UCSD-AML1 (cell line): ENCODE data around the gene HMOX2.
A peak's percentile ranks its signal among the peaks of the same experiment; 100 is the strongest.

ENCODE experiments used
- DNase-seq: peaks from one replicate; lab custom pipeline; 2025; ENCODE audit not compliant: unreplicated experiment; lab: John Stamatoyannopoulos, UW

HMOX2 gene

DNA sequence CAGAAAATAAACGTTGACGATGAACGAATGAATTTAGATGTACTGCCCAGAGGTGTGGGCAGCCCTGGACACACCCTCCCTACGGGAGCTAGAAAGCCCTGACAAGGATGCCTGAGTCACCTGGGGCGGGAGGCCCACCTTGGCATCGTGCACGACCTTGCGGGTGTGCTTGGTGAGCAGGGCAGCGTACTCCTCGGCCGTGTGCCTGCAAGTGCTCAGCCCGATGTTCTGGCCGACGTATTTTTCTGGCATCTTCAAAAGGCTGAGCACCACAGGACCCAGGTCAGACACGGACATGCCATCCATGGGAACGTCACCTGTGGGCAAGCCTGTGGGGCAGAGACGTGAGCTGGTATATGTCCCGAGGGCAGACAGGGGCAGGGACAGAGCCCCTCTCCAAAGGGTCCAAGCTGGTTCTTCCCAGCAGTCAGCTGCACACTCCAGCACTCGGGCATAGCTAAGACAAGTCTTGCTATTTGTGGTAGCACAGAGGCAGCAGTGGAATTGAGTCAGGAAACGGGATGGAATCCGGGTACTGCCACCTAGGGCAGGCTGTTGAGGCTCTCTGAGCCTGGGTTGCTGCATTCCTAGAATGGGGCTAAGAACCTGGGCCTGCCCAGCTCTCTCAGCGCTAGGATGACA lies 12.6 kb upstream of the HMOX2 start:
- no peak for DNase-seq

DNA sequence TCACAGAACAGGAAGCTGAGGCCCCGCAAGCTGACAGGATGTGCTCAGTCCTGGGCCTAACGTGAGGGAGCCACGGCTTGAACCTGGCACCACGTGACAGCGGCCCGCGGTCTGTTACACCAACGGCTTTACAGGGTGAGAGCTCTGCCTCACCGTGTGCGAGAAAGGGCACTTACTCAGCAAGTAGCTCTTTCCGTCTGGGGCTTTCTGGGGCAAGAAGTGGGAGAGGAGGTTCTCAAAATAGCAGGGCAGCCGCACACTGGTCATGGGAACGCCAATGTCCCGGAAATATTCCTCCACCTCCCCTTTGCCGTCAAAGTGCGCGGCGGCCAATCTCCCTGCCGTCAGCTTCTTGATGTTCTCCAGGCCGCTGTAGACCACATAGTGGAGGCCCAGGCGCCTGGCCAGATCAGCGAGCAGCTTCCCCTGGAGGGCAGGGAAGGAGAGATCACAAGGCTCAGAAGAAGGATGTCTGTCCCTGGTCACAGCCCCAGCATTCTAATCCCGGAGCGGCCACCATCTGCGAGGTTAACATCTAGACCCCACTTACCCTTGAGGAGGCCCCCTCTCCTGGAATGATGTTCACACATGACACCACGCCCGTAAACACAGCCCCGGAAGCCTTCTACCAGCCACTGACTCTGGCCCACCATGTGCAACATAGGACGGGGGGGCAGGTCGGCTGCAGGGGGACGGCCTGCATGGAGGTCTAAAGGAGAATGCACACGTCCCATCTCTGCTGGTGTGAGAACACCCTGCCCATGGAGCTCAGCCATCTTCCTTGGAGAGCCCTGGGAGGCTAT lies 10.0 kb upstream of the HMOX2 start:
- DNase-seq: no peak

DNA sequence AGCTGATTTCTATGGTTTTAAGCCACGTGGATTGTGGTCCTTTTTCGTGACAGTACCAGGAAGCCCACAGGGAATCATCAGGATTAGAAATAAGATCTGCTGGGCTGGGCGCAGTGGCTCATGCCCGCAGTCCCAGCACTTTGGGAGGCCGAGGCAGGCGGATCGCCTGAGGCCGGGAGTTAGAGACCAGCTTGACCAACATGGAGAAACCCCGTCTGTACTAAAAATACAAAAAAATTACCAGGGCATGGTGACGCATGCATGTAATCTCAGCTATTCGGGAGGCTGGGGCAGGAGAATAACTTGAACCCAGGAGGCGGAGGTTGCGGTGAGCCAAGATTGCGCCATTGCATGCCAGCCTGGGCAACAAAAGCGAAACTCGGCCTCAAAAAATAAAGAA lies 8.3 kb upstream of the HMOX2 start:
- no peak for DNase-seq

DNA sequence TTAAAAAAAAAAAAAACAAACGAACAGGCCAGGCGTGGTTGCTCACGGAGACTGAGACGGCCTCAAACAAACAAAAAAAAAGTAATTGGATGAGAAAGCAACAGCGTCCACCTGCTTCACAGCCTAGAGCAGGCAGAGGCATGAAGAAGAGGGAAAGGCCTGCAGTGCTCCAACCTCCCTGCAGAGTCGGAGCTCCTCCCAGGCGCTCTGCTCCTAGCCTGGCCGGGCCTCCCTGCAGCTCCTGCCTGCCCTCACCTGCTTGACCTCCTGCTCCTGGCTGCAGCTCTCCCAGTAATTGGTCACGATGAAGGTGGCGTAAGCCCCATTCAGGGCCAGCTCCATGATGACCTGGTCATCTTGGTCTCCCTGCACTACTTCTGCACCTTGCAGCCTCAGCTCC lies 7.2 kb upstream of the HMOX2 start:
- no peak for DNase-seq

DNA sequence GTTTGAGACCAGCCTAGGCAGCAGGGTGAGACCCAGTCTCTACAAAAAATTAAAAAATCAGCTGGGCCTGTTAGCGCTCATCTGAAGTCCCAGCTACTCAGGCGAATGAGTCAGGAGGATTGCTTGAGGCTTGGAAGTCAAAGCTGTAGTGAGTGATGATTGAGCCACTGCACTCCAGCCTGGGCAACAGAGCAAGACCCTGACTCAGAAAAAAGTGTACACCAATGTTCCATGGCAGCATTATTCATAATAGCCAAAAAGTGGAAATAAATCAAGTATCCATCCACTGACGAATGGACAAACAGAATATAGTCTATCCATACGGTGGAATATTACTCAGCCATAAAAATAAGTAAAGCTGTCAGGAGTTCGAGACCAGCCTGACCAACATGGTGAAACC lies 4.3 kb upstream of the HMOX2 start:
- DNase-seq: no peak

DNA sequence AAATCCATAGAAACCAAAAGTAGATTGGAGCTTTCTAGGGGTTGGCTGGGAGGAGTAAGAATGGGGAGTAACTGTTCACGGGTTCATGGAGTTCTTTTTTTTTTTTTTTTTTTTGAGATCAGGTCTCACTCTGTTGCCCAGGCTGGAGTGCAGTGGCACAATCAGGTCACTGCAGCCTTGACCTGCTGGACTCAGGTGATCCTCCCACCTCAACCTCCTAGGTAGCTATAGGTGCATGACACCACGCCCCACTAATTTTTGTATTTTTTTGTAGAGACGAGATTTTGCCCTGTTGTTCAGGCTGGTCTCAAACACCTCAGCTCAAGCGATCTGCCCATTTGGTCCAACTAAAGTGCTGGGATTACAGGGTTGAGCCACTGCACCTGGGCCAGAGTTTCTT lies 3.3 kb upstream of the HMOX2 start:
- DNase-seq: no peak

DNA sequence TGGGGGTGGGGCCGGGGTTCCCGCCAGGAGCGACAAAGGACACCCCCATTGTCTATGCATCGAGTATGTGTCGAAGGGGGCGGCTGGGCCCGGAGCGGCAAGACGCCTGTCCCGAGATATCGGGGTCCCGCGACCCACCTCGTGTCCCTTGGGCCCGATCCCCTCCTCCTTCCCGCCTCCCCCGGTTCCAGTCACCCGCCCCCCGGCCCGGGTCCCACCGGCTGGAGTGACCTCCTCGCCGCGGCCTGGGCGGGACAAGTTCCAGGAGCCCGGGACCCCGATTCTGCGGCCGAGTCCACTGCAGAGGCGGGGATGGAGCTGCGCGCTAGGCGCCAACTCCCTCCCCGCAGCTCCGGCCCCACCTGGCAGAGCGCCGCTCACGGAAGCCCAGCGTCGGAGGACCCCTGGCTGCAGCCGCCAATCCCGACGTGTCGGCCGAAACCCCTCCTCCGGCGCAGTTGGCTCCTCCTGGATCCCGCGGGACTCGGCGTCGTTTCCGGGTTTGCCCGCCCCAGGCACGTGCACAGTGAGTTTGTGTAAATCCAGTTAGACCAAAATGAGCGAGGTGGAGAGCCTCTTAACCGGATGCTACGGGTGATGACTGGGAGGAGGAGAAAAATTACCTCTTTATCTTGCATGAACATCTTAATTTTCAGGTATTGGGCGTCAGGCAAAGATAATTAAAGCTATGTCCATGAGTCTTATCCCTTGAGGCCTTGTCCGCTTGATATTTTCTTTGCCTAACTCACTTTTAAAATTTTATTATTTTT lies 1.8 kb upstream of the HMOX2 start, which contains the start of gene NMRAL1:
Gene NMRAL1, minus strand, starts transcription at position 434 of the 770 bp plus-strand sequence. CDS start 493 bp downstream, outside the sequence.
- peak; percentile 93 for DNase-seq

DNA sequence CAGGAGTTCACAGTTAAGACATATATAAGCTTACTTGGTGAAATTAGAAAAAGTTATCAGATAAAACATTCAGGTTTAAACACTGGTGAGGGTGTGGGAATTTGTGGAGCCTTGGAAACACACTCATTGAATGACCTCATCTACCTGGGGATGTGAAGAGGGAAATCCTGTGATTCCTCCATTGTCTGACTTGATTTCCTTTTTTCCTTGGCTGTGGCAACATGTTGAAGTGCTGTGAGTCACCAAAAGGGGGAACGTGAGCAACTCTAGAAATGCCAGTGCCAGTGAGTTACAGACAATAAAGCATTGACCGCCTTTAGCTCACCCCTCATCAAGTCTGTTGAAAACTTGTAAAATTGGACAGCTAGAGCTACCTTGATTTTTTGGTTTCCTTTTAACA lies 1.8 kb downstream of the HMOX2 start:
- no peak for DNase-seq

DNA sequence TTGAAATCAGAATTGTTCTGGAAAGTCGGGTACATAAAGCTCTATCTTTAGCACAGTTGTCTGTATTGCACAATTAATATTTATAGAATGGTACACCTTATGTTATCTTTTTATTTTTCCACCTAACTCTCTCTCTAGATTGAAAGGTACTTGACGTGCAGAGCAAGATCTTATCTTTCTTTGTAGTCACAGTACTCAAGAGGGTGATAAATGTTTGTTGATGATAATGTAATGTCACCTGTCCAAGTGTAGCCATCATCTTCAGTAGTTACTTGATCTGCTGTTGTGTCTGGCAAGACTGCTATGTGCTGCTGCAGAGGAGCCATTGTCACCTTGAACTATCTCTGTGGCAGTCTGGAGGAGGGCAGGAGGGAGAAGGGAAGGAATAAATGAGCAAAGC lies 5.3 kb downstream of the HMOX2 start:
- DNase-seq: no peak

DNA sequence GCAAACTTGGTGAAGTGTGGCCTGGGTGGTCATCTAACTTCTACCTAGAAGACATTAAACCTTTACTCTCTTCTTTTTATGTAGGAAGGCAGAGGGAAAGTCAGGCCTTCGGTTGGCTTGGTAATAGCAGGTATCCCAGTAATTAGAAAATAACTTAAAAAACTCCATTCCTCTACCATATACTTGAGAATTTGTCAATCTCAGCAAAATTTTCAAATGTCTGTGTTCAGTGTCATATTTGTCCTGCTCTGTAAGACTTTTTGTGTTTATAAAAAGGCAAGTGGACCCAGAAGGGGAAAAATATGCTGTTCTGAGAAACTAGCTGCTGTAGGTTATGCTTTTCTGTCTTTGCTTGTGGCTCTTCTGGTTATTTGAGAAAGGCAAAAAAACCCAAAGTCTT lies 5.8 kb downstream of the HMOX2 start:
- no peak for DNase-seq

DNA sequence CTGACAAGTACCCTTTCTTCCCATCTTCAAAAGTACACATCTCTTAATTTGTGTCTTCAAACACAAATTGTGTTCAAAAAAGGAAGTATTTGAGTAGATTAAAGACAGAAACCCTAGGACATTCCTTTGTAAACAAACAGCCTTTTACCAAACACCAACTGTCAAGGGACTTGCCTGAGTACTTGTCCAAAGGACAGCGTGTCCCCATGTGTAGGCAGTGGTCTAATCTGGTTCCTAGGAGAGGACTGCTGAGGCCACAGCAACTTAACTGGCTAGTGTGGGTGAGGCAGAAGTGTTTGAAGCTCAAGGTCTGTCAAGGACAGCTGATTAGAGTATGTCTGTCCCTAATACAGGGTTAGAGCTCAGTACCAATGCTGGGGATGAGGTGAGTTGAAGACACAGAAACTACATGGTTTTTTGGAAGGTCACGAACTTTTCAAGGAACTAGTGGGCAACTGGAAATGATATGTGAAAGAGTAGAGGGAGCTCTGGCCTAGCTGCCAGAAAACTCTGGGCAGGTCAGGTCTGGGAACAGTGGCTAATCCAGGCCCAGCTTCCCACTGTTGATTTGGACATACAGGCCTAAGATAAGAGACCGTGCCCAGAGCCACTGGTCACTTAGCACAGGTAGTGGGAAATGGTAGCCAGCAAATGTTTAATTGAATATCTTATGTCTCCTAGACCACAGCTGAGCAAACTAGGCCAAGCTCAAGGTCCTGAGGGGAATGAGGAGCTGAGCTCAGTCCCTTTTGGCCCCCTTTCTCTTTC lies 10.1 kb downstream of the HMOX2 start:
- DNase-seq: no peak

DNA sequence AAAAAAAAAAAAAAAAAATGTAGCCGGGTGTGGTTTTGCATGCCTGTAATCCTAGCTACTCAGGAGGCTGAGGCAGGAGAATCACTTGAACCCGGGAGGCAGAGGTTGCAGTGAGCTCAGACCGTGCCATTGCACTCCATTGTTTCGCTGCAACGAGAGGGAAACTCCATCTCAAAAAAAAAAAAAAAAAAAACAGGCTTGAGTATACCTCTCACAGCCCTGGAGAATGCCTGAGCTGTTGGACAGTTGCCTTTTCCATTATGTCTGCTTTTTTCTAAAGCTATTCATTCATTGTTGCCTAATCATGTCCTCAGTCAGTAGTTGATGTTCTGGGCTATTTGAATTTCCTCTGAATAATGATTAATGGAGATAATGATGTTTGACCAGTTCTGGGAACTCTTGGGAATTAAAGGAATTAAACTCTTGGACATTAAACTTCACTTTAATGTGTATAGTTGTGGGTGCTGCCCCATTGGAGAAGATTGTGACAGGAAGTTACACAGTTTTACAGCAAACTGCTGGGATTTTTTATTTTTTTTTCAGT lies 11.8 kb downstream of the HMOX2 start:
- no peak for DNase-seq

DNA sequence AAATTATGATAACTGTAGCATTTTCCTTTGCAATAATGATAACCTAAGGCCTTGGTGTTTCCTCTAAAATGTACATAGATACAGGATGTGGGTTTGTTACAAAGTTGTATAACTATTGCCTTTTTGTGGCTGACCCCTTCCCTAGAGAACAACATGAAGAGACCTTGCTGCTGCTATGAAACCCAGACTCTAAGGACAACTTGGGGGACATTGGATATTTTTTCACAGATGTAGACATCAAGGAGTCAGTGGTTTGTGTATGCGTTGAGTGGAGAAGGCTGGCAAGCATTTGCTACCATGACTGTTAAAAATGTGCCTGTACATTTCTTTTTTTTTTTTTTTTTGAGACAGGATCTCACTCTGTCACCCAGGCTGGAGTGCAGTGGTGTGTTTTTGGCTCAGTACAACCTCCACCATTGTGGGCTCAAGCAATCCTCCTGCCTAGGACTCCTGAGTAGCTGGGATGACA lies 12.3 kb downstream of the HMOX2 start:
- DNase-seq: no peak

DNA sequence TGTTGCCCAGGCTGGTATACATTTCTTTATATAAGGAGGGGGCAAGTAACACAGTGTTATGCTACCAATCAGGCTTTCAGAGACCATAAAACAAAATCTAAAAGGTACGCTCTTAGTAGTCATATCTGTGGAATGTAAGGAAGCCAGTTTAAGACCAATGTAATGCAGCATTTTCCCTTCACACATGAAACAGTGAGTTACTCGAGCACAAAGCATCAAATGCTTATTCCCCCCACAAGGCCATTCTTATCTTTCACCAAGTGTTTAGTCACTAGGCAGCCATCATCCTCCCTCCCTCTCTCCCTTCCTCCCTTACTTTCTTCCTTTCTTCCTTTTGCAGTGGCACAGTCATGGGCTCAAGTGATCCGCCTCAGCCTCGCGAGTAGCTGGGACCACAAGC lies 12.8 kb downstream of the HMOX2 start:
- no peak for DNase-seq

DNA sequence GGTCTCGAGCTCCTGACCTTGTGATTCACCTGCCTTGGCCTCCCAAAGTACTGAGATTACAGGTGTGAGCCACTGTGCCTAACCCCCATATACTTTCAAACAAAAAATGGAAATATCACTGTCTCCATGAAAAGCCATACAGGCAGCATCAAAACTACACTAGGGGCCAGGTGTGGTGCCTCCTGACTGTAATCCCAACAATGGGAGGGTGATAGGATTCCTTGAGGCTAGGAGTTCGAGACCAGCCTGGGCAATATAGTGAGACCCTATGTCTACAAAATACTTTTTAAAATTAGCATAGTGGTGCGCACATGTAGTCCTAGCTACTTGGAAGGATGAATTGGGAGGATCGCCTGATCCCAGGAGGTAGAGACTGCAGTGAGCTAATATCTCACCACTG lies 15.7 kb downstream of the HMOX2 start:
- DNase-seq: no peak

DNA sequence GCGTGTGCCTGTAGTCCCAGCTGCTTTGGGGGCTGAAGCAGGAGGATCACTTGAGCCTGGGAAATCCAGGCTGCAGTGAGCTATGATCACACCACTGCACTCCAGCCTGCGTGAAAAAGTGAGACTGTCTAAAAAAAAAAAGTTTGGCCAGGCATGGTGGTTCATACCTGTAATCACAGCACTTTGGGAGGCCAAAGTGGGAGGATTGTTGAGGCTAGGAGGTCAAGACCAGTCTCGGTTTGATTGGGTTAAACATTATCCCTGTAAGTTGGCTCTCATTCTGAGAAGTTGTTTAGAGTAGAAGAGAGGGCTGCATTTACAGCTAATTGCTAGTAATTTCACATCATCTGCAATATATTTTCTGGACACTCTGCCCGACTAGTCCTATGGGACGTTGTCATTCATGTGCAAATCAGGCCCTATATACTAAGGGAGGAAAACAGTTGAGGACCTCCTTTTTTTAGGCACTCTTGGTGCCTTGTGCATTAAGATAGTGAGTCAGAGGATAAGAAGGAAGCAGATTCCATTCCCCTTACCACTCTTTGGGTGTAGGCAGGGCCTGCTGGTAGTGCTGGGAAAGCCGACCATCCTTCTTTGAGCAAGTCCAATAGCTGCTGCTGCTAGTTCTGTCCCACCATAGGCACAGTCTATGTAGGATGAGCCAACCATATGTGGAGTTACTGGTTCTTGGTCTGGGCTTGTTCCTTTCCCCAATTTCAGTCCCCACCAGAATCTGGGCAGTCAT lies 18.7 kb downstream of the HMOX2 start:
- no peak for DNase-seq

DNA sequence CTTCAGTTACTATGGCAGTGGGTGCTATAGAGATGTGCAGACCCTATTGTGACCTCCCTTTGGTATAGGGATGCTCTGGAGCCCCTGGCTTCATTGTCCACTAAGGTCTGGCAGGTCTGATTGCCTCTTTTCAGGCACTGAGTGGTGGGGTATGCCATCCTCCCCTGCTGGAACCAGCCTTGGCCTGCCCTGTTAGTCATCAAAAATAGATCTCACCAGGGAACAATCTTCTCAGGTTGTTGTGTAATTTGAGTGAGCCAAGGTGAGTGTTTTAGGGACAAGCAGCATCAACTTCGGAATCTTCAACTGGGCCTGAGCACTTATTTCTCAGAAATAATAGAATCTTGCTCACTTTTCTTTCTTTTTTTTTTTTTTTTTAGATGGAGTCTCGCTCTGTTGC lies 19.6 kb downstream of the HMOX2 start:
- no peak for DNase-seq

DNA sequence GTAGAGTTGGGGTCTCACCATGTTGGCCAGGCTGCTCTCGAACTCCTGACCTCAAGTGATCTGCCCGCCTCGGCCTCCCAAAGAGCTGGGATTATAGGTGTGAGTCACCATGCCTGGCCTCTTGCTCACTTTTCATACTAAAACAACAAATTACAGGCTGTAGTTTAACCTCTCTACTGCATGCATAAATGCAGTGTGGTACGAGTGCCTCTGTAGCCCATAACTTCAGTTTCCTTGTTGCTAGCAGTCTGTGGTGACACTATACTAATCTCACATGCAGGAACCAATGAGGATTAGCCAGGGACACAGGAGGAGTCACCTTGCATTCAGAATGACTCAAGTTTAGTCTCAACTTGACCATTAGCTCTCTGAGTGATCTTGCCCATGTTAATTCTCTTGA lies 20.1 kb downstream of the HMOX2 start:
- no peak for DNase-seq

DNA sequence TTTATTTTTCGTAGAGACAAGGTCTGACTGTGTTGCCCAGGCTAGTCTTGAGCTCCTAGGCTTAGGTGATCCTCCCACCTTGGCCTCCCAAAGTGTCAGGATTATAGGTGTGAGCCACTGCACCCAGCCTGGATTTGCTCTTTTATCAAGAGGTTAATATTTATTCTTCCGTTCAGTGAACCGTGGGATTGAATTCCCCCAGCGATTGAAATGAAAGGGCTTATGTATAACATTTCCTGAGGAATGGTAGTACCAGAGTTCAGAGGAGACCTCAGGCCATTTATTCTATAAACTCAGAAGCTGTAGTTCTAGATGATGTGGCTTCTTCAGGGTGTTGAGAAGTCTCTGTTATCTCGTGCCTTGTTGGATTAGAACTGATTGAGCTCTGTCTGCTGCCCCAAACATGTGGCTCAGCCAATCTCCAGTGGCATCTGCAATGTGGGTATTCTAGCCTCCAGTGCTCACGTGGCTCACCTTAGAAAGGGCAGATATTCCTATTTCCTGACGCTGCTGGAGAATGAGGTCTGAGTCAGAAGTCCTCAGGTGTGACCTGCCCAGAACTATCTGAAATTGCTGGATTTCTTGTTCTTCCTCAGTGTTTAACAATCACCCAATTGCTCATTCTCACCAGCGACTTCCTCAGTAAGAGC lies 22.5 kb downstream of the HMOX2 start:
- no peak for DNase-seq

DNA sequence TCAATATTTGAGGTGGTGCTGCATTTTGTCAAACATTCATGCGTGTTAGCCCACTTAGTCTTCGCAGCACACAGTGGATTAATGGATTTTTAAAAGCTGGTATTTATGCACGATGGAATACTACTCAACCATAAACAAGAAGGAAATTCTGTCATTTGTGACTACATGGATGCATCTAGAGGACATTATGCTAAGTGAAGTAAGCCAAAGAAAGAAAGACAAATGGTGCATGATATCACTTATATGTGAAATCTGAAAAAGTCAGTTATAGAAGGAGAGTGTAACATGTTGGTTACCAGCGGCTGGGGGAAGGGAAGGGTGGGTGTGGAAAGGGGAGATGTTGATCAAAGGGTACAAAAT lies 23.0 kb downstream of the HMOX2 start:
- DNase-seq: no peak
